ENCODE measurements around the gene CLUH. TPM values are rescaled to one million over a fixed set of nuclear protein-coding genes. Genes with fewer than 3 reads are reported as not detected.

Gene CLUH
- total RNA-seq (70.7 and 93.5 TPM in 2 replicates), polyA plus RNA-seq (56.2 and 58.6 TPM in 2 replicates)

- TF ChIP-seq CTCF (IDR thresholded peaks at IDR 0.05; ENCODE audit: low read depth, low read length) = no peak
- Histone ChIP-seq H3K36me3 (no peaks in the 10 kb centered on the region), H3K27ac (peak within 1 kb of the TSS; percentile 31), H3K9me3 (ENCODE audit: low read depth) (no peaks in the 10 kb centered on the region), H3K4me1 (ENCODE audit: low read depth) (peaks cover 34% of the 10 kb centered on the region), H3K27me3 (no peaks in the 10 kb centered on the region), H3K4me3 (peak within 1 kb of the TSS; percentile 69)
- peak; percentile 96 to 99 for DNase-seq (ENCODE audit: low read depth in 1 of 2, low spot score in 1 of 2)
Observed at GRCh38 chr17:2711608-2712299, at the start of gene CLUH. CLUH (minus strand) TSS chr17:2711764; CDS start chr17:2711661, 103 bp downstream.

GRCh38 chr17:2758870-2759269 is 47.3 kb upstream of the CLUH start:
- Histone ChIP-seq H3K4me3 (no peak overlapping the region), H3K27me3 (peaks cover 34% of the 10 kb centered on the region), H3K9me3 (ENCODE audit: low read depth) (no peaks in the 10 kb centered on the region), H3K36me3 (no peaks in the 10 kb centered on the region), H3K27ac (no peak overlapping the region), H3K4me1 (ENCODE audit: low read depth) (no peaks in the 10 kb centered on the region)
- TF ChIP-seq CTCF (IDR thresholded peaks at IDR 0.05; ENCODE audit: low read depth, low read length) = no peak
- no peak for DNase-seq (ENCODE audit: low read depth in 1 of 2, low spot score in 1 of 2)

- H3K9me3 ChIP-seq (ENCODE audit: low read depth) = no peaks in the 10 kb centered on the region
- no peak overlapping the region for H3K27ac ChIP-seq
- no peak for TF ChIP-seq CTCF (IDR thresholded peaks at IDR 0.05; ENCODE audit: low read depth, low read length)
- peak overlapping the region; percentile 35 for H3K4me3 ChIP-seq
- no peaks in the 10 kb centered on the region for H3K36me3 ChIP-seq
- no peaks in the 10 kb centered on the region for H3K4me1 ChIP-seq (ENCODE audit: low read depth)
- DNase-seq (ENCODE audit: low read depth in 1 of 2, low spot score in 1 of 2) = peak in 1 of 2 donors; percentile 74
- peaks cover 40% of the 10 kb centered on the region for H3K27me3 ChIP-seq
Observed at GRCh38 chr17:2755891-2756724, 44.5 kb upstream of the CLUH start.

GRCh38 chr17:2751491-2751890 is 39.9 kb upstream of the CLUH start:
- no peak for DNase-seq (ENCODE audit: low read depth in 1 of 2, low spot score in 1 of 2)
- peaks cover 61% of the 10 kb centered on the region for H3K27me3 ChIP-seq
- no peak for TF ChIP-seq CTCF (IDR thresholded peaks at IDR 0.05; ENCODE audit: low read depth, low read length)

GRCh38 chr17:2750721-2751120 is 39.2 kb upstream of the CLUH start:
- Histone ChIP-seq H3K9me3 (ENCODE audit: low read depth) (no peaks in the 10 kb centered on the region), H3K36me3 (no peaks in the 10 kb centered on the region), H3K27ac (no peak overlapping the region), H3K4me1 (ENCODE audit: low read depth) (no peaks in the 10 kb centered on the region), H3K27me3 (peaks cover 55% of the 10 kb centered on the region), H3K4me3 (no peak overlapping the region)
- no peak for TF ChIP-seq CTCF (IDR thresholded peaks at IDR 0.05; ENCODE audit: low read depth, low read length)
- no peak for DNase-seq (ENCODE audit: low read depth in 1 of 2, low spot score in 1 of 2)

More at GRCh38 chr17:2751491-2751890, 39.9 kb upstream of the CLUH start:
- Histone ChIP-seq H3K9me3 (ENCODE audit: low read depth) (no peaks in the 10 kb centered on the region), H3K36me3 (no peaks in the 10 kb centered on the region), H3K4me1 (ENCODE audit: low read depth) (no peaks in the 10 kb centered on the region), H3K27ac (no peak overlapping the region), H3K4me3 (no peak overlapping the region)

All from cardiac muscle cell (in vitro differentiated cells and primary cell).